ENCODE measurements around the gene C1QTNF12. TPM values are rescaled to one million over a fixed set of nuclear protein-coding genes. Genes with fewer than 3 reads are reported as not detected.

Gene C1QTNF12
- total and polyA plus RNA-seq, 12 donors: 0.42 to 2.3 (median 1.1) TPM; not detected in 1

DNA sequence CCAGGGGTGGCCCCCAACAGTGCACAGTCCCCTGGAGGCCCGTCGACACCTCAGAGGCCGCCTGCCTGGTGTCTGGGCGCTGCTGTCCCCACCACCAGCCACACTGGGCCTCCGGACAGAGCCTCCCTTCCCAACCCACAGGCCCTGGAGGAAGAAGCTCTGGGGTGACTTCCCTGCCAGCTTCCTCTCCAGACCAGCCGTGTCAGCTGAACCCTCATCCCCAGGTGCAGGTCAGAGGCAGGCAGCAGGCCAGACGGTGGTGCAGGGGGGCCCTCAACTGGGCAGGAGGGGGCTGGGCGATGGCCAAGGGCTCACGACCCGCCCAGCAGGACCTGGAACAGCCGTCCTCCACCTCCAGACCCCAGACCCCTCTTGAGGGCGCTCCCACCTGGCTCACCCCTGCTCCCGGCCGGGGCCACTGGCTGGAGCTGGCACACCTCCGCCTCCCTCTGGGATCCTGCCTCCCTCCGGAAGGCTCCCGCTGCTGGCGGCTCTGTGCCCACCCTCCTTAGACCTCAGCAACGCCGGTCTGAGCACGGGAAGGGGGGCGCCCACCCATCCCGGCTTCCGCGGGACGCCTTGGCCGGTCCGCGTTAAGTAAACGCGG is 40.6 kb downstream of the C1QTNF12 start:
- peaks cover 2 to 40% (median 26%) of the 10 kb centered on the region in 9 donors for H3K4me1 ChIP-seq
- H3K9me3 ChIP-seq: no peaks in the 10 kb centered on the region
- intact Hi-C loops (cut with DNase I): no loop called here
- DNase-seq: peak in 1 of 2 donors; percentile 11
- H3K27me3 ChIP-seq: peaks cover 13 to 66% (median 40%) of the 10 kb centered on the region in 7 donors
- WGBS, 2 donors: 26 to 30% methylated on average over 30 to 31 of the region's 31 CpGs
- no peak for ATAC-seq
- H3K4me3 ChIP-seq: peak overlapping the region in 8 of 10 donors; percentile 10 to 41 (median 36)
- H3K27ac ChIP-seq: peak overlapping the region in 1 of 10 donors; percentile 31
- H3K36me3 ChIP-seq: peaks cover 0 to 3% (median 0%) of the 10 kb centered on the region in 9 donors
- TF ChIP-seq, protein P1, sequence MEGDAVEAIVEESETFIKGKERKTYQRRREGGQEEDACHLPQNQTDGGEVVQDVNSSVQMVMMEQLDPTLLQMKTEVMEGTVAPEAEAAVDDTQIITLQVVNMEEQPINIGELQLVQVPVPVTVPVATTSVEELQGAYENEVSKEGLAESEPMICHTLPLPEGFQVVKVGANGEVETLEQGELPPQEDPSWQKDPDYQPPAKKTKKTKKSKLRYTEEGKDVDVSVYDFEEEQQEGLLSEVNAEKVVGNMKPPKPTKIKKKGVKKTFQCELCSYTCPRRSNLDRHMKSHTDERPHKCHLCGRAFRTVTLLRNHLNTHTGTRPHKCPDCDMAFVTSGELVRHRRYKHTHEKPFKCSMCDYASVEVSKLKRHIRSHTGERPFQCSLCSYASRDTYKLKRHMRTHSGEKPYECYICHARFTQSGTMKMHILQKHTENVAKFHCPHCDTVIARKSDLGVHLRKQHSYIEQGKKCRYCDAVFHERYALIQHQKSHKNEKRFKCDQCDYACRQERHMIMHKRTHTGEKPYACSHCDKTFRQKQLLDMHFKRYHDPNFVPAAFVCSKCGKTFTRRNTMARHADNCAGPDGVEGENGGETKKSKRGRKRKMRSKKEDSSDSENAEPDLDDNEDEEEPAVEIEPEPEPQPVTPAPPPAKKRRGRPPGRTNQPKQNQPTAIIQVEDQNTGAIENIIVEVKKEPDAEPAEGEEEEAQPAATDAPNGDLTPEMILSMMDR (IDR thresholded peaks at IDR 0.05): no peak

DNA sequence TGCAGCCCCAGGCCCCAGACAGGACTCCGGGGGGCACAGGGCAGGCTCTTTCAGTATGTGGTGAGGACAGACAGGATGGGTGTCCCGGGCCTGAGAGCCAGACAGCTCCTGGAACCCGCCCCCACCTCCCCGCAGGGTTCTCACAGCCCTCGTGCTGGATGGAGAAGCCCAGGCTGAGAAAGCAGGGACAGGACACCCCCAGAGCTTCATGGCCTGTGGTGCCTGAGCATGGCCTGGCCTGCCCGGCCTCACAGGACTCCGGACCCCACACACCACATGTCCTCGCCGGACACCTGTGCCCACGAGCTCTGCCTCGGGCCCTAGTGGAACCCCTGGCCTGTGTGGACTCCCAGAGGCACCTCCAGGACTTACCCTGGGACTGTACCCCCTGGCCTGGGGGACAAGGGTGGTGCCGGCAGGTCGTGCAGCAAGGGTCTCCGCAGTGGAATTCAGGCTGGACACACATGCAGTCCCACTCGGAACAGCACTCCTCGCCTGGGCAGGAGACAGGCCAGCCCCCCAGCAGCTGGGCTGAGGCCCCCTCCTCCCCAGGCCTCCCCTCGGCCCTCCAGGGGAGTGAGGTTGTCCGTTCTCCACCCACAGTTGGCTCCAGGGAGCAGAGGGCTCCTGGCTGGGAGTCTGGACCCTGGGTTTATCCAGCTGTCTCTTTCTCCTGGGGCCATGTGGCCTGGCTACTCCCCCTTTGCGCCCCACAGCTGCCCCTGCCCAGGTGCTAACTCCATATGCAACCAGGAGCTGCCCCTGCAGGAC is 41.3 kb downstream of the C1QTNF12 start:
- TF ChIP-seq, protein P1 (IDR thresholded peaks at IDR 0.05): no peak
- Histone ChIP-seq H3K27ac (peak overlapping the region in 1 of 10 donors; percentile 31), H3K27me3 (peaks cover 13 to 73% (median 41%) of the 10 kb centered on the region in 7 donors), H3K4me1 (peaks cover 2 to 45% (median 30%) of the 10 kb centered on the region in 9 donors), H3K36me3 (peaks cover 0 to 3% (median 0%) of the 10 kb centered on the region in 9 donors), H3K4me3 (peak overlapping the region in 1 of 10 donors; percentile 37), H3K9me3 (no peaks in the 10 kb centered on the region)
- no peak for ATAC-seq
- WGBS, 2 donors: 84 to 89% methylated on average over 19 of the region's 19 CpGs
- intact Hi-C loops (cut with DNase I): loop anchor here in 1 of 10 donors (5.0 kb wide), 1 partner anchor 48 kb away; no protein-coding TSS in a partner anchor
- no peak for DNase-seq

DNA sequence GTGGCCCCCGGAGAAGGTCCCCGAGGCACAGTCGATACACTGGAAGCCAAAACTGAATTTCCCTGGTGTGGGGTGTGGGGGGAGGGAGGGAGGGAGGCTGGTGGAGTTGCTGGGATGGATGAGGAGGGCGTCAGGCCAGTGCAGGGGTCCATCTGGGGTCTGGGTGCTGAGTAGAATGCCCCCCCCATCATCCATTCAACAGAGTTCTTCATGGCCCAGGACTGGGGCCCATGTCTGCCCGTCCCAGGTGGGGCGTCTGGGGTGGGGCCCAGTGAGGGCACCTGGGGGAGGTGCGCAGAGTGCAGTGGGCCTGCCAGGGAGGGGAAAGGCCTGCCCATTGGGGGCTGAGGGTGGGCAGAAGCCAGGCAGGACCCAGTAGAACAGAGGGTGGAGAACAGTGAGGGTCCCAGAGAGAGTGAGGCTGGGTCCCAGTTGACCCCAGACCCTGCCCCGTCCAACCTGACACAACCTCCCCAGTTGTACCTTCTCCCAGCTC is 42.0 kb downstream of the C1QTNF12 start:
- Histone ChIP-seq H3K36me3 (no peaks in the 10 kb centered on the region), H3K27me3 (peaks cover 13 to 73% (median 41%) of the 10 kb centered on the region in 7 donors), H3K4me3 (no peak overlapping the region), H3K9me3 (no peaks in the 10 kb centered on the region), H3K4me1 (peaks cover 2 to 44% (median 30%) of the 10 kb centered on the region in 9 donors), H3K27ac (no peak overlapping the region)
- intact Hi-C loops (cut with DNase I): loop anchor here in 1 of 10 donors (5.0 kb wide), 1 partner anchor 47 kb away; no protein-coding TSS in a partner anchor
- ATAC-seq (no peak), DNase-seq (no peak)
- WGBS, 2 donors: 90 to 91% methylated on average over 8 of the region's 8 CpGs
- TF ChIP-seq, protein P1 (IDR thresholded peaks at IDR 0.05): no peak
